RCC 7860 (cell line): ENCODE results near the gene KPNA6.
A peak's percentile ranks its signal among the peaks of the same experiment; 100 is the strongest.

ENCODE experiments used
- DNase-seq: peaks from one replicate; pipeline ENCODE4 v3.0.0-alpha.2; 2015; ENCODE audit warnings: low spot score
- FAIRE-seq: peaks from 2 replicates; lab custom pipeline; 2012; peaks lifted over from hg19 to GRCh38; lab: Jason Lieb, UNC

Gene KPNA6

DNA sequence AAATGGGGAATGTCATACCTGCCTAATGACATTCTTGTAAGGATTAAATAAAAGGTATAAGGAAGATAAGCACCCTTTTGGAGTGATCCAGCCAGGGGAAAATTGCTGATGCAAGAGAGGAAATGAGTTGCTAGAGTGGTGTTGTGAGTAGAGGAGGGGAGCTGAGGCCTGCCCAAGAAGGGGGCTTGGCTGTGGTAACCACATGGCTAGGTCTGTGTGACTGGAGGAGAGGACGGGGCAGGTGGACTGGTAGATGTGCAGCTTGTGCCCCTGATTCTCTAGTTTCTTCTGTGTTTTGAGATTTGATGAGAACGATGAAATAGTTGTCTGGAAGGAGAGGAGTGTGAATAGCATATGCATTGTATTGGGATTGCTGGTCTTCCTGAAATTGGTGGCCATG is 78.2 kb downstream of the KPNA6 start:
- DNase-seq (no peak), FAIRE-seq (no peak)

GRCh38 chr1:32186491-32186890 is 78.6 kb downstream of the KPNA6 start:
- FAIRE-seq (no peak), DNase-seq (no peak)

- DNase-seq (no peak), FAIRE-seq (no peak)
Measured at GRCh38 chr1:32187850-32188249, 80.0 kb downstream of the KPNA6 start.

DNA sequence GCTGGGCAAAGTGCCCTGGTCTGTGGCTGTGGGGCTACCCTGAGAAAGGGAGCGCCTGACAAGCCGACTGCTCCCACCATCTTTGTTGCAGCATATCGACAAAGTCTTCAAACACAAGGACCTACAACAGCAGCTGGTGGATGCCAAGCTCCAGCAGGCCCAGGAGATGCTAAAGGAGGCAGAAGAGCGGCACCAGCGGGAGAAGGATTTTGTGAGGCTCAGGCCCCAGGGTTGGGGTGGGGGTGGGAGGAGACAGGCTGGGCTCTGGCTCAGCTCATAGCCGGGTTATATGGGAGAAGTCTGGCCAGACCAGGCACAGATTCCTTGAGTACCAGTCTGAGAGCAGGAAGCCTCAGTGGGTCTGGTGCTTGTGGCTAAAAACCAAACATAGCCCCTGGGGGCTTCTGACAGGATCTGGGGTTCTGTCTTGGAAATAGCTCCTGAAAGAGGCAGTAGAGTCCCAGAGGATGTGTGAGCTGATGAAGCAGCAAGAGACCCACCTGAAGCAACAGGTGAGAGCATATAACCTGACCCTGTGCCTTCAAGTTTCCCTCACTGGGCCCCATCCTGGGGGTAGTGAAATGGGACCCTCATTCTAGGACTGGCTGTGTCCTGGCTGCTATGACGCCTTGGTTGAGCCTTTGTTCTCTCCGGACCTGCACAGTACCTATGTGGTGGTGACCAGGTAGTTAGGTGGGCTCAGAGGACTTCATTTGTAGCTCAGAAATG is 84.5 kb downstream of the KPNA6 start:
- FAIRE-seq = no peak
- DNase-seq = no peak

GRCh38 chr1:32194984-32195383 is 87.1 kb downstream of the KPNA6 start:
- DNase-seq = no peak
- no peak for FAIRE-seq

GRCh38 chr1:32195531-32195930 is 87.7 kb downstream of the KPNA6 start:
- DNase-seq (no peak), FAIRE-seq (no peak)

- DNase-seq = no peak
- FAIRE-seq = no peak
Measured at GRCh38 chr1:32195972-32196823, 88.3 kb downstream of the KPNA6 start.

GRCh38 chr1:32197074-32197473 is 89.2 kb downstream of the KPNA6 start:
- FAIRE-seq (no peak), DNase-seq (no peak)

GRCh38 chr1:32197837-32198236 is 90.0 kb downstream of the KPNA6 start:
- DNase-seq (no peak), FAIRE-seq (no peak)

DNA sequence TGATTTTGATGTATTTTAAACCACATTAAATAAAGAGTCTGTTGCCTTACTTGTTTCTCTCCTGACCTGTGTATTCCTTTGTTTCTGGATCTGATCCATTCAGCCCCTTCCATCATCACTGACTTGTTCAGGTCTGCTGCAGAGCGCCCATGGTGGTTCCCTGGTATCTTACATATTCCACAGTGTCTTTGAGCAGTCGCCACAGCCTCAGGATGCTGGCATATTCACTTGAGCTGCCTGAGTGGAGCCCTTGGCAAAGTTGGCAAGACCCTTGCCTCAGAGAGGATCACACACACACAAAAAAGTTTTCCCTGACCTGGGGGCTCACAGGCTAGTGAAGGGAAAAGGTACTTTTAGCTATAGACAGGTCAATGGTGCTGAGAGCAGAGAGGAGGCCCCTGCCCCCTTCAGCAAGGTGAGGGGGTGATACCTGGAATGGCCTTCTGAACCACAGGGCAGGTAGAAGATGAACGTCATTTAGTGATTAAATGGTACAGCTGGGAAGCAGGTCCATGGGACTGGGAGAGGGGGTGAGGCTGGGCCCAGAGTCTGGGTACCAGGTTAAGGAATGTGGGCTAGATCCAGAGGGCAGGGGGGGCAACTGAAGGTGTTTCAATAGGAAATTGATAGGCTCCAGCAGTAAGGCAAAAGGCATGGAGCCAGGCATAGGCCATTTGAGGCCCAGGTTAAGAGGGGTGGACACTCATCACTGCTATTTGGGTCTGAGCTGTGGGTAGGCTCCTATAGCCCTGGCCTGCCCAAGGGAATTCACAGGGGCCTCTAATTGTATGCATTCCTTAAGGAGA is 90.6 kb downstream of the KPNA6 start:
- DNase-seq = no peak
- no peak for FAIRE-seq

GRCh38 chr1:32199043-32199716 is 91.3 kb downstream of the KPNA6 start:
- no peak for FAIRE-seq
- DNase-seq = no peak

- FAIRE-seq (no peak), DNase-seq (no peak)
Measured at GRCh38 chr1:32199717-32200072, 91.8 kb downstream of the KPNA6 start.

DNA sequence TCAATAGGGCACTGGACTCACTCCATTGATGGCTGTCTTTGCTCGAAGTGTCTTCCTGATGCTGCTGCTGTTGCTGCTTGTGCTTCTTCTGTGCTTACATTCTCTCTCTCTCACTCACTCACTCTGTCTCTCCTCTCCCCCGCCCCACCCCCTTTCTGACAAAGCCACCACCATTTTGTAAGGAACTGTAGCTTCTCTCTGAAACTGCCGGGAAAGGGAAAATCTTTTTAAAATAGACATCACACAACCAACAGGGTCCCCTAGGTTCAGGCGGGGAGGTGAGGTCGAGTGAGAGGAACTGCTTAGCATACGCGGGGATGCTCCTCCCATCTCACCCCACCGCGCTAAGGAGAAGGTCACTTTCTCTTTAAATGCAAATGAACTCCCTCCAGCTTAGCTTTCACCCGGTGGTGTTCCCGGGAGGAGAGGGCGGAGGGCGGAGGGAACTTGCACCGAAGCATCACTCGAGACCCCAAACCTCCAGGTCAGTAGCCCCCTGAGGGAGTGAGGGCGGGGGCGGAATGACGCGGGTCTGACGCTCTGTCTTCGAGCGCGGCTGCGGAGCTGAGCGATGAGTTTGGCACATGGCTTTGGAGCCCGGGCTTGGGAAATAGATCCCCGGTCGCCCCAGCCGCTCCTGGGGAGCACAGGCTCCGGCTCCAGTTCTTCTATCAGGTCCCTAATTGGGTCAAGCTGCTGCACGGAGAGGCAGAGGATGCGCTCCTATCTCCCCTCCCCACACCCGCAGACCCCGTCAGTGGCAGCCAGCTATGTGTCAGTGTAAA is 92.6 kb downstream of the KPNA6 start, which contains the start of gene CCDC28B:
Gene CCDC28B (plus strand): TSS at position 370 of the 785 bp plus-strand sequence. CDS start 1,341 bp downstream, outside the sequence.
- FAIRE-seq (no peak), DNase-seq (no peak)

- FAIRE-seq = no peak
Measured at GRCh38 chr1:32201011-32201855, 93.4 kb downstream of the KPNA6 start.

GRCh38 chr1:32204943-32205361 is 97.1 kb downstream of the KPNA6 start:
- FAIRE-seq = no peak
- DNase-seq = no peak

More at GRCh38 chr1:32201011-32201855, 93.4 kb downstream of the KPNA6 start:
- DNase-seq = no peak

DNA sequence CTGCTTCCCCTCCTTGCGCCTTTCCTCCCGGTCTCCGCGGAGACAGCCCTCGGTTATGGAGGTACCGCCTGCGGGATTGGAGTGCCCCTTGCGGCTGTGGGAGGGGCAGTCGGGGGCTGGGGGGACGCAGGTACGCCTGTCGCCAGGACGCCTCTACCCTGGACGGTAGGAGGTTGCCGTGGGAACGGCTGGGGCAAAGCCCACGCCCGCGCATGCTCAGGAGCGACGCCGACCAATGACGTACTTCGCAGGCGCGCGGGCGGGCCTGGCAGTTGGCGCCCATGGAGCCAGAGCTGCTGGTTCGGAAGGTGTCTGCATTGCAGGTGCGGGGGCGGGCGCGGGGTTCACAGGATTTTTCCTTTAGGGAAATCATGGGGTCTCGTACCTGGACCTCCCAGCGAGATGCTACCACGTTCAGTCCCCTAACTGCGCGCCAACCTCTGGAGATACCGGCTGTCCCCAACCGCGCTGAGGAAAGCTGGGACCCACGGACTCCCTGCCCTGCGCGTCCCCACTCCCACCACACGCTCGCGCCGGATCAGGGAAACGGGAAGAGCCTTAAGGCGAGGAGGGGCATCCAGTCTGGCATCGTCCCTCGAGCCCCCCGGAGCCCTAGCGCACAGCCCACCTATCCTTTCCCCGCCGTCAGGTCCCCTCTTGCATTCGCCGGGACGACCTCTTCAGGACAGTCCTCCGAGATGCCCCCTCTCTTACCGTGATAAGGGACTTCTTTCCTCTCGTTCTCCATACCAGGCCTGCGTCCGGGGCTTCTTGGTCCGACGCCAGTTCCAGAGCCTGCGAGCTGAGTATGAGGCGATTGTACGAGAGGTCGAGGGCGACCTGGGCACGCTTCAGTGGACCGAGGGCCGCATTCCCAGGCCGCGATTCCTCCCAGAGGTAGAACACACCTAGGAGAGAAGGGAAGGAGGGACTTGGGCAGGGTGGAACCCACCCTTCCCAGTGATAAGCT is 97.8 kb downstream of the KPNA6 start, which contains the start of gene IQCC:
Gene IQCC (plus strand): TSS at position 271 of the 970 bp plus-strand sequence. CDS start 11 bp downstream, at position 282.
- FAIRE-seq (no peak), DNase-seq (peak; percentile 70)

GRCh38 chr1:32208469-32208868 is 100.6 kb downstream of the KPNA6 start:
- no peak for FAIRE-seq
- DNase-seq = no peak

- DNase-seq (peak; percentile 85), FAIRE-seq (no peak)
Measured at GRCh38 chr1:32208891-32209328, 101.1 kb downstream of the KPNA6 start, which contains the start of gene DCDC2B. Gene DCDC2B, plus strand, starts transcription at chr1:32209089. Its CDS starts 5 bp downstream, at chr1:32209094.
